ENCODE data around the gene ATOH8.
"Not testable (repeated sequence)": the region's sequence is repeated elsewhere in the genome, so short reads cannot be mapped to it uniquely, and the experiment has no call there.

The ATOH8 gene

GRCh38 chr2:85828725-85829124, 74.9 kb downstream of the ATOH8 start:
- no peak for DNase-seq (ENCODE audit: low spot score)

- not testable (repeated sequence) for DNase-seq (ENCODE audit: low spot score)
These were observed 75.6 kb downstream of the ATOH8 start for GRCh38 chr2:85829394-85829793.

- DNase-seq (ENCODE audit: low spot score) = no peak
These were observed 76.9 kb downstream of the ATOH8 start for GRCh38 chr2:85830645-85831044.

GRCh38 chr2:85831735-85832134, 77.9 kb downstream of the ATOH8 start:
- DNase-seq (ENCODE audit: low spot score) = no peak

- no peak for DNase-seq (ENCODE audit: low spot score)
These were observed 80.7 kb downstream of the ATOH8 start for GRCh38 chr2:85834466-85834865.
